Measurements from ENCODE around the gene YBX2.
A peak's percentile ranks its signal among the peaks of the same experiment; 100 is the strongest.

YBX2 gene

DNA sequence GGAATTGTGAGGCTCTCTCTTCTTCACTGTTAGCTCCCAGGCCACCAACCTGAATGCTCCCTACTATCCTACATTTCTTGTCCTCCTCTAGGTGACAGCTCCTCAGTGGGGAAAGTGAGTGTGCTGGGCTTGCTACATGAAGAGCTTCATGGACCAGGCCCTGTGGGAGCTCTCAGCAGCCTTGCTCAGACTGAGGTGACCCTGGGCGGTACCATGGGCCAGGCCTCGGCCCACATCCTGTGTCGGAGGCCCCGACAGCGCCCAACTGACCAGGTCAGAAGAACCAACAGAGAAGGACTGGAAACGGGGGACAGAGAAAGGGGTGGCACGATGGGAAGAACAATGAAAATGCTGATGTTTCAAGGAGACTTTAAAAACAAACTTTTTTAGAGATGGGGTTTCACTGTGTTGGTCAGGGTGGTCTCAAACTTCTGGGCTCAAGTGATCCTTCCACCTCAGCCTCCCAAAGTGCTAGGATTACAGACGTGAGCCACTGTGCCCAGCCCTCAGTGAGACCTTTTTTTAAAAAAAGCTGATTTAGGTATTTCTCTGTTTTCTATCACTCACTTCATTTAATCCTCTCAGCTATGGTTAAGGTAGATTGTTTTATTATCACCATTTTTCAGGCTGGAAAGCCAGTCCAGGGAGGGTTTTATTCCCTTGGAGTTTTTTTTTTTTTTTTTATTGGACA lies 37.5 kb downstream of the YBX2 start:
- H3K27me3 ChIP-seq (replicated peaks; ENCODE audit: control insufficient read depth, insufficient read depth, low read length), result no peaks in the 10 kb centered on the region
- H3K36me3 ChIP-seq (ENCODE audit: control insufficient read depth, insufficient read depth, low read length), result peaks cover 20% of the 10 kb centered on the region
- TF ChIP-seq, protein P1, sequence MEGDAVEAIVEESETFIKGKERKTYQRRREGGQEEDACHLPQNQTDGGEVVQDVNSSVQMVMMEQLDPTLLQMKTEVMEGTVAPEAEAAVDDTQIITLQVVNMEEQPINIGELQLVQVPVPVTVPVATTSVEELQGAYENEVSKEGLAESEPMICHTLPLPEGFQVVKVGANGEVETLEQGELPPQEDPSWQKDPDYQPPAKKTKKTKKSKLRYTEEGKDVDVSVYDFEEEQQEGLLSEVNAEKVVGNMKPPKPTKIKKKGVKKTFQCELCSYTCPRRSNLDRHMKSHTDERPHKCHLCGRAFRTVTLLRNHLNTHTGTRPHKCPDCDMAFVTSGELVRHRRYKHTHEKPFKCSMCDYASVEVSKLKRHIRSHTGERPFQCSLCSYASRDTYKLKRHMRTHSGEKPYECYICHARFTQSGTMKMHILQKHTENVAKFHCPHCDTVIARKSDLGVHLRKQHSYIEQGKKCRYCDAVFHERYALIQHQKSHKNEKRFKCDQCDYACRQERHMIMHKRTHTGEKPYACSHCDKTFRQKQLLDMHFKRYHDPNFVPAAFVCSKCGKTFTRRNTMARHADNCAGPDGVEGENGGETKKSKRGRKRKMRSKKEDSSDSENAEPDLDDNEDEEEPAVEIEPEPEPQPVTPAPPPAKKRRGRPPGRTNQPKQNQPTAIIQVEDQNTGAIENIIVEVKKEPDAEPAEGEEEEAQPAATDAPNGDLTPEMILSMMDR (IDR thresholded peaks at IDR 0.05; ENCODE audit: insufficient read depth, low read length, poor library complexity, severe bottlenecking), result no peak
- H3K4me3 ChIP-seq (replicated peaks; ENCODE audit: low read depth, low read length), result no peak overlapping the region
- no peak for DNase-seq (ENCODE audit: extremely low read depth, insufficient read length)

DNA sequence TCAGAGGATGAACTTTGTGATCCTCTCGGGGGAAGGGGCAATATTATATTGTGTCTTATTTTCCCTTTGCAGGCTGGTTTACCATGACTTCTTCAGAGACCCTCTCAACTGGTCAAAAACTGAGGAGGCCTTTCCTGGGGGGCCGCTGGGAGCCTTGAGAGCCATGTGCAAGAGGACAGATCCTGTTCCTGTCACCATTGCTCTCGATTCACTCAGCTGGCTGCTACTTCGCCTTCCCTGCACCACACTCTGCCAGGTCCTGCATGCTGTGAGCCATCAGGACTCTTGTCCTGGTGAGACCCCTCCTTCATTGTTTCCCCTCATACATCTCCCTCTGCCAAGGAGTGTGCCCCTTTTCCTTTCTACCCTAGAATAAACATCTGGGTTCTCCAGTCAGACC lies 39.9 kb downstream of the YBX2 start:
- no peak for DNase-seq (ENCODE audit: extremely low read depth, insufficient read length)
- TF ChIP-seq, protein P1 (IDR thresholded peaks at IDR 0.05; ENCODE audit: insufficient read depth, low read length, poor library complexity, severe bottlenecking), result no peak
- Histone ChIP-seq H3K4me3 (replicated peaks; ENCODE audit: low read depth, low read length) (no peak overlapping the region), H3K36me3 (ENCODE audit: control insufficient read depth, insufficient read depth, low read length) (peaks cover 18% of the 10 kb centered on the region), H3K27me3 (replicated peaks; ENCODE audit: control insufficient read depth, insufficient read depth, low read length) (no peaks in the 10 kb centered on the region)

DNA sequence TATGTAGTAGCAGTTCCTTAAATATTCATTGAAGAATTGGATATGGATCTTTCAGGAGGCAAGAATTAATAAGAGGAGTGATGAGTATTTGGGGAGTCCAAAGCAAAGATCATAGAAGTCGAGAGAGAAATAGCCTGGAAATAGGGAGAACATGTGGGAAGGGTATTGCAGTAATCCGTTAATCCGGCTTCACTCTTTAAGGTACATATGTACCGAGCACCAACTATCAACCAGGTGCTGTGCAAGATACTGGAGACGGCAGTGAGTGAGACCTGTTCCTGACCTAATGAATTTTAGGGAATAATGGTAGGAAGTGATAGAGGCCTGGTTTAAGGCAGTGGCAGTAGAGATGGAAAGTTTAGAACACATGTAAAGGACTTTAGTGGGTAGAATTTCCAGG lies 41.4 kb downstream of the YBX2 start:
- peaks cover 14% of the 10 kb centered on the region for H3K36me3 ChIP-seq (ENCODE audit: control insufficient read depth, insufficient read depth, low read length)
- H3K27me3 ChIP-seq (replicated peaks; ENCODE audit: control insufficient read depth, insufficient read depth, low read length), result no peaks in the 10 kb centered on the region
- peak overlapping the region; percentile 92 for H3K4me3 ChIP-seq (replicated peaks; ENCODE audit: low read depth, low read length)
- no peak for DNase-seq (ENCODE audit: extremely low read depth, insufficient read length)
- TF ChIP-seq, protein P1 (IDR thresholded peaks at IDR 0.05; ENCODE audit: insufficient read depth, low read length, poor library complexity, severe bottlenecking), result no peak

DNA sequence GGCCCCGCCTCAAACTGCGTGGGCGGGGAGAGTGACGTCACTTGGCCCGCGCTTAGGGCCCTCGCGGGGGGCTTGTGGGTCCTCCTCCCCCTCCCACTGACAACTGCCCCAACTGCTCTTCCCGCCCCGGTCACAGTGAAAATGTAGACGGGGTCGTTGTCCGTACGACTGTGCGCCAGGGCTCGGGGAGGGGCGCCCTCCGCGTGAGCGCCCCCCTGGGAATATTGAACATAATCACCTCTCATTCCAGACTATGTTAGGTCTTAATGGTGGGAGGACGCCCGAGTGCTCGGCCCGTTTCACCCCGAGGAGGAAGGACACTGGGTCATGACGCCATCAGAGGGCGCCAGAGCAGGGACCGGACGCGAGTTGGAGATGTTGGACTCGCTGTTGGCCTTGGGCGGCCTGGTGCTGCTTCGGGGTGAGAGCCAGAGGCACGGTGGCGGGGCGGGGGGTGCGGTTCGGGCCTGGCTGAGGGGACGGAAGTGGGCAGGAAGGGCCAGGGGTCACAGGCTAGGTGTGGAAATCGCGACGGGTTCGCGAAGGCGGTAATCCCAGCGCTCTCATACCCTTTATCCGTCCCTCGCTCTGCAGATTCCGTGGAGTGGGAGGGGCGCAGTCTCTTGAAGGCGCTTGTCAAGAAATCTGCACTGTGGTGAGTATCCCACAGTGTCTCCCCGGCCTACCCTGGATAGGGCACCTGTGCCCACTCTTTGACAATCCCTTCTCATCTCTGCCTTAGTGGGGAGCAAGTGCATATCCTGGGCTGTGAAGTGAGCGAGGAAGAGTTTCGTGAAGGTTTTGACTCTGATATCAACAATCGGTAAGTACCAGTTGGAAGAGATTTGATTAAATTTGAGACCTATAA lies 42.0 kb downstream of the YBX2 start, which contains the start of gene ELP5:
TSS of gene ELP5 (plus strand) at position 40 of the 868 bp plus-strand sequence. CDS start at position 376, 336 bp downstream.
- TF ChIP-seq, protein P1 (IDR thresholded peaks at IDR 0.05; ENCODE audit: insufficient read depth, low read length, poor library complexity, severe bottlenecking), result peak; percentile 25
- no peaks in the 10 kb centered on the region for H3K27me3 ChIP-seq (replicated peaks; ENCODE audit: control insufficient read depth, insufficient read depth, low read length)

DNA sequence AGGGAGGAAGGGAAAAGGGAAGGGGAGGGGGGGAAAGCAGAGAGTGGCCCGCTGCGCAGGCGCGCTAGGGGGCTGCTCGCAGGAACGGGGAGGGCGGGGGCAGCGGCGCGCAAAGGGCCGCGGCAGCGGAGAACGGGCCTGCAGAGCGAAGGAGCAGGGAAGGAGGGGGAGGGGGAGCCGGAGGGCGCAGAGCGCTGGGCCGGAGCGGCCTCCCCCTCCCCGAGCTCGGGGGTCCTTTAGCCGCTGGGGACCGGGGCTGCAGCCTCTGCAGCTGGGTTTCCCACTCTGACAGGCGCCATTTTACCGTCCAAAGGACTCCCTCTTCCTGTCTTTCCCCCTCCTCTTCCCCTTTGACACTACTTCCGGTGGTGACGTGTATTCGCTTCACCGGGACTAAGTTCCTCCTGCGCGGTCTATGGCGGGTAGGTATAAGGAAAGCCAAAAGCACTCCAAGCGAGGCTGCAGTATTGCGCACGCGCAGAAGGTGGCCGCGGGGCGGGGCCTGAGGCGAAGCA lies 42.7 kb downstream of the YBX2 start, which contains the start of gene CTDNEP1:
TSS of gene CTDNEP1 (minus strand) at position 74 of the 515 bp plus-strand sequence. CDS start 438 bp downstream, outside the sequence.
- TF ChIP-seq, protein P1 (IDR thresholded peaks at IDR 0.05; ENCODE audit: insufficient read depth, low read length, poor library complexity, severe bottlenecking), result no peak
- peak; percentile 99 for DNase-seq (ENCODE audit: extremely low read depth, insufficient read length)
- Histone ChIP-seq H3K4me3 (replicated peaks; ENCODE audit: low read depth, low read length) (peak within 1 kb of the TSS; percentile 92), H3K36me3 (ENCODE audit: control insufficient read depth, insufficient read depth, low read length) (peaks cover 10% of the 10 kb centered on the region), H3K27me3 (replicated peaks; ENCODE audit: control insufficient read depth, insufficient read depth, low read length) (no peaks in the 10 kb centered on the region)

More for the DNA sequence above, 42.0 kb downstream of the YBX2 start, which contains the start of gene ELP5:
- H3K36me3 ChIP-seq (ENCODE audit: control insufficient read depth, insufficient read depth, low read length), result peaks cover 13% of the 10 kb centered on the region
- H3K4me3 ChIP-seq (replicated peaks; ENCODE audit: low read depth, low read length), result peak within 1 kb of the TSS; percentile 92
- no peak for DNase-seq (ENCODE audit: extremely low read depth, insufficient read length)
